Adrenal gland (tissue), 5 donors: Measurements from ENCODE around the gene PPP1R9A.

ENCODE experiments used
- CTCF ChIP-seq, 6 experiments: fragments of 450-650 bp in 4 of 6; fragments of 200-600 bp in 2 of 6; sonication (generic) in 1 of 6; IDR thresholded peaks; 1 replicate in 5 of 6; 2 replicates in 1 of 6; pipeline versions ENCODE4 v1.5.1 to v1.8.0; 2016 to 2021; ENCODE audit warnings: antibody characterized with exemption in 6 of 6, mild to moderate bottlenecking in 2 of 6, moderate library complexity in 1 of 6
- POLR2A ChIP-seq, 2 donors: fragments of 450-650 bp; IDR thresholded peaks; one replicate each; pipeline ENCODE4 v1.6.1; 2017; ENCODE audit warnings: antibody characterized with exemption in 2 of 2, mild to moderate bottlenecking in 2 of 2, moderate library complexity in 1 of 2
- donor health status: DM: no; HTN: no; CAD: no.

- TF ChIP-seq POLR2A (IDR thresholded peaks at IDR 0.05) (no peak), CTCF (IDR thresholded peaks at IDR 0.05) (no peak)
These were observed 63.9 kb downstream of the PPP1R9A start for GRCh38 chr7:94971051-94971867.
